Measurements from ENCODE around the gene PFKM. TPM values are rescaled to one million over a fixed set of nuclear protein-coding genes. Genes with fewer than 3 reads are reported as not detected.

Gene PFKM
- total and polyA plus RNA-seq, 12 donors = 121 to 948 (median 668) TPM

GRCh38 chr12:48071808-48072207 lies 47.4 kb upstream of the PFKM start:
- no peak for TF ChIP-seq CTCF (IDR thresholded peaks at IDR 0.05)
- intact Hi-C loops (cut with DNase I) = no loop called here
- WGBS, 2 donors = 97 to 100% methylated on average over 2 of the region's 2 CpGs
- Histone ChIP-seq H3K27me3 (no peaks in the 10 kb centered on the region), H3K4me1 (no peaks in the 10 kb centered on the region), H3K9me3 (no peaks in the 10 kb centered on the region), H3K36me3 (peaks cover 0 to 90% (median 34%) of the 10 kb centered on the region in 9 donors), H3K27ac (no peak overlapping the region), H3K4me3 (no peak overlapping the region)
- DNase-seq = no peak
- ATAC-seq = no peak

GRCh38 chr12:48072266-48072665 lies 46.9 kb upstream of the PFKM start:
- DNase-seq (no peak), ATAC-seq (no peak)
- peaks cover 0 to 87% (median 32%) of the 10 kb centered on the region in 9 donors for H3K36me3 ChIP-seq
- no peak for TF ChIP-seq CTCF (IDR thresholded peaks at IDR 0.05)
- no peak overlapping the region for H3K27ac ChIP-seq
- H3K4me1 ChIP-seq = no peaks in the 10 kb centered on the region
- 98 to 99% methylated on average over 3 of the region's 3 CpGs for WGBS, 2 donors
- no peaks in the 10 kb centered on the region for H3K9me3 ChIP-seq
- no peaks in the 10 kb centered on the region for H3K27me3 ChIP-seq
- no peak overlapping the region for H3K4me3 ChIP-seq
- intact Hi-C loops (cut with DNase I) = no loop called here

GRCh38 chr12:48074266-48074665 lies 44.9 kb upstream of the PFKM start:
- H3K4me1 ChIP-seq = peaks cover 0 to 3% (median 0%) of the 10 kb centered on the region in 9 donors
- H3K9me3 ChIP-seq = peaks cover 0 to 5% (median 0%) of the 10 kb centered on the region in 11 donors
- H3K27me3 ChIP-seq = no peaks in the 10 kb centered on the region
- no peak overlapping the region for H3K27ac ChIP-seq
- TF ChIP-seq CTCF (IDR thresholded peaks at IDR 0.05) = no peak
- intact Hi-C loops (cut with DNase I) = no loop called here
- no peak overlapping the region for H3K4me3 ChIP-seq
- 100% methylated on average over 1 of the region's 1 CpG for WGBS, 2 donors
- peaks cover 0 to 85% (median 26%) of the 10 kb centered on the region in 9 donors for H3K36me3 ChIP-seq
- ATAC-seq (no peak), DNase-seq (no peak)

- H3K4me3 ChIP-seq = no peak overlapping the region
- WGBS, 2 donors = 35 to 44% methylated on average over 1 of the region's 1 CpG
- peaks cover 0 to 84% (median 24%) of the 10 kb centered on the region in 9 donors for H3K36me3 ChIP-seq
- H3K27me3 ChIP-seq = no peaks in the 10 kb centered on the region
- H3K9me3 ChIP-seq = peaks cover 0 to 5% (median 0%) of the 10 kb centered on the region in 11 donors
- no peak for DNase-seq
- peaks cover 0 to 3% (median 0%) of the 10 kb centered on the region in 9 donors for H3K4me1 ChIP-seq
- intact Hi-C loops (cut with DNase I) = no loop called here
- no peak for TF ChIP-seq CTCF (IDR thresholded peaks at IDR 0.05)
- no peak overlapping the region for H3K27ac ChIP-seq
- peak in 5 of 8 donors; percentile 37 to 83 (median 67) for ATAC-seq
Observed at GRCh38 chr12:48075832-48076231, 43.3 kb upstream of the PFKM start.
